HUES6 (cell line): ENCODE data around the gene SGMS1.

ENCODE experiments used
- H3K27ac ChIP-seq: 2 replicates; pipeline ENCODE4 v1.7.0; 2013; ENCODE audit warnings: low read depth, mild to moderate bottlenecking, low read length, inconsistent platforms
- H3K27me3 ChIP-seq: 2 replicates; pipeline ENCODE4 v1.6.1; 2013; ENCODE audit warnings: low read length; ENCODE audit not compliant: control insufficient read depth, insufficient read depth
- H3K36me3 ChIP-seq: 2 replicates; pipeline ENCODE4 v1.6.1; 2013; ENCODE audit warnings: low read length; ENCODE audit not compliant: control insufficient read depth, insufficient read depth
- H3K4me1 ChIP-seq: 2 replicates; pipeline ENCODE4 v1.6.1; 2013; ENCODE audit warnings: low read length; ENCODE audit not compliant: control insufficient read depth, insufficient read depth
- H3K4me3 ChIP-seq: 2 replicates; pipeline ENCODE4 v1.5.1; 2013; ENCODE audit warnings: low read depth, low read length
- H3K9ac ChIP-seq: one replicate; pipeline ENCODE4 v1.6.1; 2013; ENCODE audit warnings: mild to moderate bottlenecking, low read length
- H3K9me3 ChIP-seq: 2 replicates; pipeline ENCODE4 v1.6.1; 2013; ENCODE audit warnings: low read depth, low read length; ENCODE audit not compliant: control insufficient read depth, insufficient read depth

SGMS1 gene

GRCh38 chr10:50392426-50392825 is 231.3 kb downstream of the SGMS1 start:
- peaks cover 12% of the 10 kb centered on the region for H3K4me1 ChIP-seq
- H3K36me3 ChIP-seq, result no peaks in the 10 kb centered on the region
- no peak overlapping the region for H3K9ac ChIP-seq
- H3K27me3 ChIP-seq, result no peaks in the 10 kb centered on the region
- no peaks in the 10 kb centered on the region for H3K9me3 ChIP-seq
- no peak overlapping the region for H3K4me3 ChIP-seq
- no peak overlapping the region for H3K27ac ChIP-seq

- H3K9me3 ChIP-seq, result no peaks in the 10 kb centered on the region
- H3K27me3 ChIP-seq, result no peaks in the 10 kb centered on the region
- H3K36me3 ChIP-seq, result no peaks in the 10 kb centered on the region
- no peak overlapping the region for H3K9ac ChIP-seq
- peaks cover 16% of the 10 kb centered on the region for H3K4me1 ChIP-seq
- no peak overlapping the region for H3K4me3 ChIP-seq
- no peak overlapping the region for H3K27ac ChIP-seq
Observed at GRCh38 chr10:50390302-50390701, 233.5 kb downstream of the SGMS1 start.

- no peaks in the 10 kb centered on the region for H3K27me3 ChIP-seq
- H3K27ac ChIP-seq, result no peak overlapping the region
- peaks cover 21% of the 10 kb centered on the region for H3K4me1 ChIP-seq
- no peaks in the 10 kb centered on the region for H3K9me3 ChIP-seq
- no peaks in the 10 kb centered on the region for H3K36me3 ChIP-seq
- no peak overlapping the region for H3K4me3 ChIP-seq
- H3K9ac ChIP-seq, result no peak overlapping the region
Observed at GRCh38 chr10:50388181-50388580, 235.6 kb downstream of the SGMS1 start.

GRCh38 chr10:50387732-50388073 is 236.1 kb downstream of the SGMS1 start:
- Histone ChIP-seq H3K27me3 (no peaks in the 10 kb centered on the region), H3K4me3 (no peak overlapping the region), H3K36me3 (no peaks in the 10 kb centered on the region), H3K9me3 (no peaks in the 10 kb centered on the region), H3K27ac (no peak overlapping the region), H3K9ac (no peak overlapping the region), H3K4me1 (peaks cover 23% of the 10 kb centered on the region)

GRCh38 chr10:50387007-50387731 is 236.6 kb downstream of the SGMS1 start:
- Histone ChIP-seq H3K27ac (no peak overlapping the region), H3K4me1 (peaks cover 27% of the 10 kb centered on the region), H3K27me3 (no peaks in the 10 kb centered on the region), H3K9ac (no peak overlapping the region), H3K36me3 (no peaks in the 10 kb centered on the region), H3K4me3 (no peak overlapping the region), H3K9me3 (no peaks in the 10 kb centered on the region)

GRCh38 chr10:50385624-50386023 is 238.1 kb downstream of the SGMS1 start:
- Histone ChIP-seq H3K4me1 (peaks cover 17% of the 10 kb centered on the region; the same call in 1 of the 2 replicates), H3K27ac (no peak overlapping the region)

GRCh38 chr10:50384898-50385297 is 238.9 kb downstream of the SGMS1 start:
- Histone ChIP-seq H3K4me3 (no peak overlapping the region), H3K27ac (no peak overlapping the region), H3K4me1 (peaks cover 15% of the 10 kb centered on the region; the same call in 1 of the 2 replicates), H3K36me3 (no peaks in the 10 kb centered on the region), H3K27me3 (no peaks in the 10 kb centered on the region), H3K9ac (no peak overlapping the region), H3K9me3 (no peaks in the 10 kb centered on the region)

More at GRCh38 chr10:50385624-50386023, 238.1 kb downstream of the SGMS1 start:
- no peak overlapping the region for H3K9ac ChIP-seq
- no peaks in the 10 kb centered on the region for H3K36me3 ChIP-seq
- no peaks in the 10 kb centered on the region for H3K27me3 ChIP-seq
- no peaks in the 10 kb centered on the region for H3K9me3 ChIP-seq
- H3K4me3 ChIP-seq, result no peak overlapping the region

GRCh38 chr10:50384238-50384637 is 239.5 kb downstream of the SGMS1 start:
- H3K9me3 ChIP-seq, result no peaks in the 10 kb centered on the region
- no peaks in the 10 kb centered on the region for H3K27me3 ChIP-seq
- H3K4me3 ChIP-seq, result no peak overlapping the region
- no peak overlapping the region for H3K9ac ChIP-seq
- H3K4me1 ChIP-seq, result peaks cover 15% of the 10 kb centered on the region; the same call in 1 of the 2 replicates
- H3K27ac ChIP-seq, result no peak overlapping the region
- no peaks in the 10 kb centered on the region for H3K36me3 ChIP-seq

- H3K27ac ChIP-seq, result no peak overlapping the region
- H3K9ac ChIP-seq, result no peak overlapping the region
- H3K27me3 ChIP-seq, result no peaks in the 10 kb centered on the region
- no peaks in the 10 kb centered on the region for H3K9me3 ChIP-seq
- H3K36me3 ChIP-seq, result no peaks in the 10 kb centered on the region
- peaks cover 15% of the 10 kb centered on the region; the same call in 1 of the 2 replicates for H3K4me1 ChIP-seq
- no peak overlapping the region for H3K4me3 ChIP-seq
Observed at GRCh38 chr10:50382576-50383023, 241.2 kb downstream of the SGMS1 start.

- Histone ChIP-seq H3K9ac (no peak overlapping the region), H3K27me3 (no peaks in the 10 kb centered on the region), H3K4me1 (peaks cover 15% of the 10 kb centered on the region; the same call in 1 of the 2 replicates), H3K36me3 (no peaks in the 10 kb centered on the region), H3K4me3 (no peak overlapping the region), H3K9me3 (no peaks in the 10 kb centered on the region), H3K27ac (no peak overlapping the region)
Observed at GRCh38 chr10:50381642-50382041, 242.1 kb downstream of the SGMS1 start.

- H3K9me3 ChIP-seq, result no peaks in the 10 kb centered on the region
- H3K27me3 ChIP-seq, result no peaks in the 10 kb centered on the region
- no peak overlapping the region for H3K27ac ChIP-seq
- no peak overlapping the region for H3K9ac ChIP-seq
- H3K4me3 ChIP-seq, result no peak overlapping the region
- H3K4me1 ChIP-seq, result peaks cover 6% of the 10 kb centered on the region; the same call in 1 of the 2 replicates
- no peaks in the 10 kb centered on the region for H3K36me3 ChIP-seq
Observed at GRCh38 chr10:50379616-50380015, 244.1 kb downstream of the SGMS1 start.
